ENCODE data around the gene SP2.
"Not testable (repeated sequence)": the region's sequence is repeated elsewhere in the genome, so short reads cannot be mapped to it uniquely, and the experiment has no call there.

DNA sequence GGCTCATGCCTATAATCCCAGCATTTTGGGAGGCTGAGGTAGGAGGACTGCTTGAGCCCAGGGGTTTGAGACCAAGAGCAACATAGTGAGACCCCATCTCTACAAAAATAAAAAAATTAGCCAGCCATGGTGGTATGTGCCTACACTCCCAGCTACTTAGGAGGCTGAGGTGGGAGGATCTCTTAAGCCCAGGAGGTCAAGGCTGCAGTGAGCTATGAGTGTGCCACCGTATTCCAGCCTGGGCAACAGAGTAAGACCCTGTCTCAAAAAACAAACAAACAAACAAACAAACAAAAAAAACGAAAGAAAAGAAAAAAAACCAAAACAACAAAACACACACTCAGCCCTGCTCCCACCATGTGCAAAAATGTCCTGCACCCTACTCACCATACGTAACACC lies 39.4 kb downstream of the SP2 start:
- TF ChIP-seq, protein P1, sequence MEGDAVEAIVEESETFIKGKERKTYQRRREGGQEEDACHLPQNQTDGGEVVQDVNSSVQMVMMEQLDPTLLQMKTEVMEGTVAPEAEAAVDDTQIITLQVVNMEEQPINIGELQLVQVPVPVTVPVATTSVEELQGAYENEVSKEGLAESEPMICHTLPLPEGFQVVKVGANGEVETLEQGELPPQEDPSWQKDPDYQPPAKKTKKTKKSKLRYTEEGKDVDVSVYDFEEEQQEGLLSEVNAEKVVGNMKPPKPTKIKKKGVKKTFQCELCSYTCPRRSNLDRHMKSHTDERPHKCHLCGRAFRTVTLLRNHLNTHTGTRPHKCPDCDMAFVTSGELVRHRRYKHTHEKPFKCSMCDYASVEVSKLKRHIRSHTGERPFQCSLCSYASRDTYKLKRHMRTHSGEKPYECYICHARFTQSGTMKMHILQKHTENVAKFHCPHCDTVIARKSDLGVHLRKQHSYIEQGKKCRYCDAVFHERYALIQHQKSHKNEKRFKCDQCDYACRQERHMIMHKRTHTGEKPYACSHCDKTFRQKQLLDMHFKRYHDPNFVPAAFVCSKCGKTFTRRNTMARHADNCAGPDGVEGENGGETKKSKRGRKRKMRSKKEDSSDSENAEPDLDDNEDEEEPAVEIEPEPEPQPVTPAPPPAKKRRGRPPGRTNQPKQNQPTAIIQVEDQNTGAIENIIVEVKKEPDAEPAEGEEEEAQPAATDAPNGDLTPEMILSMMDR (IDR thresholded peaks at IDR 0.05): not testable (repeated sequence)
- TF ChIP-seq EZH2 (IDR thresholded peaks at IDR 0.05): not testable (repeated sequence)

Data from neural progenitor cell (in vitro differentiated cells).